CD4-positive, alpha-beta T cell treated with Interferon gamma for 1 hour (primary cell): ENCODE data around the gene PRUNE2.

ENCODE experiments used
- DNase-seq: peaks from one replicate; pipeline ENCODE4 v3.0.0-alpha.2; 2020

The PRUNE2 gene

GRCh38 chr9:76649894-76650293, 256.0 kb downstream of the PRUNE2 start:
- no peak for DNase-seq

DNA sequence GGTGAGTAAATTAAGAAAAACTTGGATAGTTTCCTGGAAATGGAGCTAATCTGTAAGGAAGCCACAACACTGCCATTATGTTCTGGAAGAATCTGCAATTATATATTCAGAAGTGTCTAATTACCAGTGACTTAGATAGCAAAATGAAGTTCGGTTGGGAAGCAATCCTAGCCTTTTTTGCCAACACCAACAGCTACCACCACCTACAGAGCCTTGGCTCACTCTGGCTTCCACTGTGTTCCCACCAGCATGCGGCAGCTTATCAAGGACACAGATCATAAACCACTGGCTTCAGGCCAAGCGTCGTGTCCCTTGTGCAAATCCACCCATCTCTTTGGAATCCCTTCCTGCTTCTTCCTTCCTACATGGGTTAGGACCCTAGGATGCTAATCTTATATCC, 259.7 kb downstream of the PRUNE2 start:
- no peak for DNase-seq

DNA sequence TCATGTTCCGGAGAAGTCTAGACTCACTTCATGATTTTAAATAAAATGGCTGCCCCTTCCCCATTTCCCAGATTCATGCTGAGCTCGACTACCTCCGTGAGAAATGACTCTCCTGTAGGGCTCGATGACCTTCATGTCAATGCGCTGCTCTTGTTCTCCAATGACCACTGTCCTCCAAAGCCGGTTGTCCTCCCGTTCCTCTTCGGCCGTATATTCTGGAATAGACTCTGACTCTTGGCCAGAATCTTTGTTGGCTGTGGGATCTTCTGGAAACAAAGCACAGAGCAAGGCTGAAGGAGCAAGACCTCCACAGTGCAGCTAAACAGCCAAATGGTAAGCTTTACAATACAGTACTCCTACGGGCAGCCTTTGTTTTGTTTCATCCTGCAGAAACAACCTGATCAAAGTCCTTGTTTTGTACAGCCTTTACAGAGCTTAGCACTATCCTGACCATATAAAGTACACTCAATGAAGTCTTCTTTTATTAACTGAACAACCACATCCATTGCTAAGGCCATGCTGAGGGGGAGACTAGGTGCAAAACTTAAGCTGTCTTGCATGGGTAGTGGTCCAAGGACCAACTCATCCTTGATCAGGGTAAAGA, 261.2 kb downstream of the PRUNE2 start:
- no peak for DNase-seq

DNA sequence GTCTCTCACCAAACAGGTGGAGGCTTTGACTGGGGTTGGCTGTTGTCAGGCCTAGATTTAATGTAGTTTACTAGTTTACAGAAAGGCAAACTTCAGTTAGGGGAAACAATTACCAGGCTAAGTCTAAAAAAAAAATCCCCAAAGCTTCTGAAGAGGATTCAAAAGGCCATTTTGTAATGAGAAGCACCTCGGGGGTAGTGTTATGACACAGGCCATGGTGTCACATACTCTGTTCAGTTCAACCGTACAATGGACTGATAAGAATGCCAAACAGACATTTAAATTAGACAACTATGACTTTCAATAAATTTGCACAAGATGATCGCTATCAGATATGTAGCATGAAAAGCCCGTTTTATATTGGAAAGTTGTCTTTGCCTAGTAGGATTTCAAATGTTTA, 261.7 kb downstream of the PRUNE2 start:
- no peak for DNase-seq

DNA sequence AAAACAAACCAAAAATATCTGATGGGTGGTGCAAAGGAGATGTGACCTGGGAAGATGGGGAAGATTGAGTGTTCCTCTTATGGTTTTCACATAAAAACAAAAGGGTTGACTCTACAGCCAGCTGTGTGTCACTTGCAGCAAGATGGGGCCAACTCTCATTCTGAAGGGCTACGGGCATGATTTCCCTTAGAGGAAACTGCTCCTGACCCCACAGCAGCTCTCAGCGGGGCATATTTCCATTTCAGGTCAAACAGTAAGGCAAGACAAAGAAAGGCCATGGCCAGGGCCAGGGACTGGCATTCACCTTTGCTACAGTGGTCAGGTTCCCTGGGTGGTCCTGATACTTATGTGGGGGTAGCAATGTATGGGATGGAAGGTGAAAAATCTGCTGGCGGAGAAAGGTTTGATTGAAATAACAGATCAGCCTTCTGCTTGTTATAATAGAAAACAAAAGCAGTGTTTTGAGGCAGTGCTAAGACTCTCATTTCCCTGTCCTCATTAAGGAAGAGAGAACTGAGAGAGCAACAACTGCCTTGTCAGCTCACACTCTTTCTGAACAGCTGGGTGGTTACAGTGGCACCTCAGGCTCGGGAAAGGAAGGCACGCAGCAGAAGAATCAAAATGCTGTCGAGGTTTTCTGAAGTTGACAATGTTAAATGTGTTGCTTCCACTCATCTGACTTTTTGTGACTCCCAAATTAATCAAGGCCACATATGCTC, 262.4 kb downstream of the PRUNE2 start:
- DNase-seq, result peak; percentile 18

GRCh38 chr9:76642701-76643209, 263.2 kb downstream of the PRUNE2 start:
- no peak for DNase-seq

- no peak for DNase-seq
Observed at GRCh38 chr9:76642074-76642473, 263.8 kb downstream of the PRUNE2 start.

DNA sequence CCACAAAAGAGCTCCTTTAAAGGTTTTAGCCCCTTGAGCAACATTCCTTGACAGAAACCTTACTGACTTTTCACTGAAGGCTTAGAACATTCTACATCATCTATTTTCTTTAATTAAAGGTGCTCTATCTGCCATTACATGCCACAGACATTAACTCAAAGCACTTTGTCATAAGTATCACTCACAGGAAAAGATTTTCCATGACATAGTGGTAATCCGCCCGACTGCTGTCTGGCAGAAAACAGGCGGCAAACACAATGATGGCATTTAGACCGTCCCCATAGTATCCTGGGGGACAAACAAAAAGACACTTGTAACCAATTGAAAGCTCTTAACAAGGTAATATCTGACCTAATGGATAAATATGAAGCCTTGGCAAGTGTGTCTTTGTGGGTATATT, 267.9 kb downstream of the PRUNE2 start:
- no peak for DNase-seq

GRCh38 chr9:76637416-76637815, 268.5 kb downstream of the PRUNE2 start:
- DNase-seq, result no peak

- DNase-seq, result no peak
Observed at GRCh38 chr9:76634356-76635054, 271.4 kb downstream of the PRUNE2 start.

GRCh38 chr9:76630916-76631315, 275.0 kb downstream of the PRUNE2 start:
- no peak for DNase-seq

- no peak for DNase-seq
Observed at GRCh38 chr9:76629205-76629990, 276.5 kb downstream of the PRUNE2 start.

GRCh38 chr9:76628155-76628554, 277.8 kb downstream of the PRUNE2 start:
- DNase-seq, result no peak

- no peak for DNase-seq
Observed at GRCh38 chr9:76626980-76627379, 278.9 kb downstream of the PRUNE2 start.

DNA sequence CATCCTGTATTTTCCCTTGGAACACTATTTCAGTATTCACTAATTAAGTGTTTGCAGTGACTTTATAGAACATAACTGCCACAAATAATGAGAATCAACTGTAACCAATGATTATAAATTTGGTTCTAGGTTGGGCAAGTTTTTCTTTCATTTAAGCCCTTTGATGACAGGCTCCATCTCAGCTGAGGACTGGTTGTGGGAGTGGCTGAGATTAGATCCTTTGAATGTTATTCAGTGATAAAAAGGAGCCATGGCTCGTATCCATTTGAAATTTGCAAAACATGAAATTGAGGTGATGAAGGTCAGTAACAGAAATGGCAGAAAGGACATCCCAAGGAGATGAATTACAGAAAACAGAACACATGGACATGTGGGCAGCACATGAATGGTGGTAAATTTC, 279.8 kb downstream of the PRUNE2 start:
- no peak for DNase-seq

DNA sequence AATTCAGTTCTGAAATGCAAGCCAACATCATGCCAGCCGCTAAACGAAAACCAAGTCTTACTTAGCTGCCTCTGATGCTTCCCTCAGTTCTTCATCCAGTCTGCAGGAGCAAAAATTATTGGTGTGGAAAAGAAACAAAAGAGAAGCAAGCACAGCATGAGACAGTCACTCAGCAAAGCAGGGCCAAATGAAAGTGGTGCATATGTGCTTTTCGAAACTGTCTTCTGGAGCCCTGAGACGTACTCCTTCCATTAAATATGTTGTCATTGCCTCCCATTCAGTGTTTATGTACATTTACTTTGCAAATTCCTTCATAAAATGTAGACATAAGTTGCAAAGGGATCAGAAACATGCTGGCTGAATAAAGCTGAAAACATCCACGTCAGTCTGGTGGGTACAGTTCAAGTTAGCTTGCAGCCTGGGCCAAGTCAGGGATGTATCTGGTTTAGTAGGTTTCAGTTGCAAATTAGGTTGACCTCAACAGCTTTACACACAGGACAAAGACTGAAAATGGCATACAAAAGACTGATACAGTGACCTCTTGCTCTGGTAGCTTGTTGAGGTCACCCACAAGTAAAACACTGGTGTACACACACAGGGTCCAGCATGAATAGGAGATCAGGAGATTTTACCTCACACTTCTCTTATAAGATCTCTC, 281.4 kb downstream of the PRUNE2 start:
- DNase-seq, result no peak

DNA sequence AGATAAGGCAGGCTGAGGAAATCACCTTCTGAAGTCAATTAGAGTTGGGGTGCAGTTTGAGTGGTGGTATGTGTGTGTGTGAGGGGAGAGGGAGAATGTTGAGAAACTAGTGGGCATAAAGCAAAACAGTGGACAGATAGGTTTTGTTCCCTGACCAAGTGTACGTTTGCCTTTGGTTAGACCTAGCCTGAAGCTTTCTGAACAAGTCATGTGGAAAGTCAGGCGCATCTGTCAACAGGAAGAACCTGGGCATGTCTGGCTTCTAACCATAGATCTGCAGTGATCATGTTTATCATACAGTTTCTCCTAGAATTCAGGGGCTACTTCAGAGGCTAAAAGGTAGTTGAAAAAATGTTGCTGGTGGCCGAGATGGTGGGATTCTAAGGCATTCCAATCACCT, 284.9 kb downstream of the PRUNE2 start:
- DNase-seq, result no peak

- DNase-seq, result no peak
Observed at GRCh38 chr9:76620581-76620980, 285.3 kb downstream of the PRUNE2 start.

DNA sequence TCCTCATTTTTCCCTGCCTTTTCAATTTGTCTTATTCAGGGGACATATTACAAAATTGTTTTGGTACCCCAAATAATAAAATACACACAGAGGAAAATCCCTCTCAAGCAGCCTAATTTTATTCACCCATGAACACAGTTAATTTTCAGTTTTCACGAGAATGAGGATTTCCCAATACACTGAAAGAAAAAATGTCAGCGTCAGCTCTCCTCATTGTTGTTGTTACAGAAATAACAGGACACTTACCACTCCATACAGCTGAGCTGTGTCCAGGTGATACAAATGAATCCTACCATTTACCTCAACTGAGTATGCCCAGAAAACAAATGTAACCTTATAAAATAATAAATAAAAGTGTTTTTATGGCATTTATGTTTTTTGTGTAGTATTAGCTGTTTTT, 286.3 kb downstream of the PRUNE2 start:
- no peak for DNase-seq

- no peak for DNase-seq
Observed at GRCh38 chr9:76619197-76619596, 286.7 kb downstream of the PRUNE2 start.

DNA sequence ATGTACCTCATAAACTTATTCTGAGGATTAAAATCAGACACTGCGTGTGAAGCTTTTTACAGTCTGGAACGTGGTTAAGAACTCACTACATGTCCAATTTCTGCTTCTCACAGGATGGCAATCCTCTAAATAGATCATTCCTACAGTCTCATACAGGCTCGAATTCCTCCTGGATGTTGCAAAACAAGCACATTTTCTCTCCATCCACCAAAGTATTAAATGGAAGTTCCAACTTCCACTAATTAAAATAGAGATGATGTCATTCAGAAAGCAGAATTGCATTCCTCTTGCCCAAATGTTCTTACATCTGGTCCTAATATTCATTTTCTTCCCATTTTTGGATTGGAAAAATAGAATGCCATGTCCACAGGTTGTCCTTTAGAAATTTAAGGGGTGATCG, 287.2 kb downstream of the PRUNE2 start:
- no peak for DNase-seq

- no peak for DNase-seq
Observed at GRCh38 chr9:76617497-76618175, 288.3 kb downstream of the PRUNE2 start.
